HPDE6-E6E7 (cell line): Measurements from ENCODE around the gene WFDC11.
A peak's percentile ranks its signal among the peaks of the same experiment; 100 is the strongest.

Source experiments
- DNase-seq: peaks from one replicate; pipeline ENCODE4 v3.0.0; 2011; ENCODE audit warnings: missing footprints; ENCODE audit errors: extremely low spot score

WFDC11 gene

DNA sequence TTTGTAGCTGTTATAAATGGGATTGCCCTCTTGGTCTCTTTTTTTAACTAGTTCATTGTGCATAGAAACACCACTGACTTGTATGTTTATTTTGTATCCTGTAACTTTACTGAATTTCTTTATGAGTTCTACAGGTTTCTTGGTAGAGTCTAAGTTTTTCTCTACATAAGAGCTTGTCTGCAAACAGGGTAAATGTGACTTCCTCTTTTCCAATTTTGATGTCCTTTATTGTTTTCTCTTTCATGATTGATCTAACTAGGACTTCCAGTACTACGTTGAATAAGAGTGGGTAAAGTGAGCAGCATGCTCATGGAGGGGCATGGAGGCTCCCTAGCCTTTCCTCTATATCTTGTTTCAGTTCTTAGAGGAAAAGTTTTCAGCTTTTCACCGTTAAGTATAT, 43.5 kb downstream of the WFDC11 start:
- no peak for DNase-seq

DNA sequence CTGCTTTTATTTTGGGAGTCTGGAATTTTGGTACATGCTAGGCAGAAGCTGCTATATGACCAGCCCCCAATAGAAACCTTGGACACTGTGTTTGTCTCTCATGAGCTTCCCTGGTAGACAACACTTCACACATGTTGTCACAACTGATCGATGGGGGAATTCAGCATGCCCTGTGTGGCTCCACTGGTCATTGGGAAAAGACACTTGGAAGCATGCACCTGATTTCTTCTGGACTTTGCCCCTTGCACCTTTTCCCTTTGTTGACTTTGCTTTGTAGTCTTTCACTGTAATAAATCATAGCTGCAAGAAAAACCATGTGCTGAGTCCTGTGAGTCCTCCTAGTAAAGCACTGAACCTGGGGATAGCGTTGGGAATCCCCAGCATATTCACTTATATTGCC, 48.4 kb downstream of the WFDC11 start:
- no peak for DNase-seq

- no peak for DNase-seq
Observed at GRCh38 chr20:45617591-45617990, 52.4 kb downstream of the WFDC11 start.

GRCh38 chr20:45612314-45612713, 57.7 kb downstream of the WFDC11 start:
- no peak for DNase-seq

- DNase-seq: peak; percentile 82
Observed at GRCh38 chr20:45611054-45611453, 59.0 kb downstream of the WFDC11 start.

DNA sequence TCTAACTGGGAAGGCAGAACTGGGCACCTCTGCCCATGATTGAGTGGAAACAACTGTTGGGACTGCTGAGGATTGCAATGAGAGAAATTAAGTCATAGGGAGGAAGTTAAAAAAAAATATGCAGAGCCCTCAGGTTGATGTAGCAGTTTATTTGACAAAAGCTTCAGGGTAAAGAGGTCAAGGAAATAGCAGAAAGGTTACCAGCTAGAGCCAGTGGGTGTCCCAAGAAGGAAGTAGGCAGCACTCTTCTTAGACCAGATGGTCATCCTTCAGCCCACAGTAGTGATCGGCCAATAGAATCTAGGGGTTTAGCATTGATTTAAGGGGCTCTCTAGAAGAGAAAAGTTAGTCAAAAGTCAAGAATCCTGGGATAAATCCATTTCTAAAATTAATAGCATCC, 62.2 kb downstream of the WFDC11 start:
- DNase-seq: no peak
